CD14-positive monocyte (primary cell): ENCODE results near the gene SLC35B1. TPM values are rescaled to one million over a fixed set of nuclear protein-coding genes. Genes with fewer than 3 reads are reported as not detected.

Source experiments
- DNase-seq, 3 donors: peaks; one replicate each; pipeline ENCODE4 v3.0.0-alpha.2; 2011 to 2022
- H2AFZ ChIP-seq: 2 replicates; pipeline ENCODE4 v1.6.0; 2012; ENCODE audit warnings: mild to moderate bottlenecking, low read depth, low read length, inconsistent platforms; ENCODE audit not compliant: insufficient read depth, poor library complexity, severe bottlenecking
- H3K27ac ChIP-seq, 2 donors: 1 replicate in 1 of 2; 2 replicates in 1 of 2; pipeline ENCODE4 v1.5.1; 2012 to 2013; ENCODE audit warnings: low read length in 2 of 2, control low read depth in 1 of 2, inconsistent platforms in 1 of 2, low read depth in 1 of 2, mild to moderate bottlenecking in 1 of 2
- H3K27me3 ChIP-seq, 2 donors: one replicate each; pipeline versions ENCODE4 v1.6.0 to v1.6.1; 2011 to 2013; ENCODE audit warnings: low read length in 2 of 2; ENCODE audit not compliant: control insufficient read depth in 2 of 2, insufficient read depth in 2 of 2
- H3K36me3 ChIP-seq, 2 donors: replicated peaks in 1 of 2; 1 replicate in 1 of 2; 2 replicates in 1 of 2; pipeline versions ENCODE4 v1.5.1 to v1.6.1; 2012 to 2013; ENCODE audit warnings: low read length in 2 of 2, control low read depth in 1 of 2, inconsistent platforms in 1 of 2, mild to moderate bottlenecking in 1 of 2; ENCODE audit not compliant: insufficient read depth in 2 of 2, control insufficient read depth in 1 of 2
- H3K4me1 ChIP-seq, 2 donors: 1 replicate in 1 of 2; 2 replicates in 1 of 2; pipeline versions ENCODE4 v1.5.1 to v1.6.1; 2012 to 2013; ENCODE audit warnings: low read length in 2 of 2, control low read depth in 1 of 2, inconsistent platforms in 1 of 2, mild to moderate bottlenecking in 1 of 2, moderate library complexity in 1 of 2; ENCODE audit not compliant: insufficient read depth in 2 of 2, control insufficient read depth in 1 of 2
- H3K4me2 ChIP-seq: replicated peaks from 2 replicates; pipeline ENCODE3; 2012; ENCODE audit warnings: low read length, moderate library complexity, mild to moderate bottlenecking; ENCODE audit not compliant: poor library complexity, severe bottlenecking; ENCODE audit errors: extremely low read depth
- H3K4me3 ChIP-seq, 3 experiments: fragments of 200-600 bp in 1 of 3; sonication (generic) in 1 of 3; replicated peaks in 1 of 3; 1 replicate in 2 of 3; 2 replicates in 1 of 3; pipeline ENCODE4 v1.5.1; 2011 to 2013; ENCODE audit warnings: low read length in 3 of 3, mild to moderate bottlenecking in 3 of 3, control low read depth in 2 of 3, low read depth in 2 of 3, inconsistent platforms in 1 of 3, moderate library complexity in 1 of 3
- H3K79me2 ChIP-seq: 2 replicates; pipeline ENCODE4 v1.6.0; 2012; ENCODE audit warnings: mild to moderate bottlenecking, control low read depth, inconsistent platforms, low read length, moderate library complexity; ENCODE audit not compliant: insufficient read depth
- H3K9ac ChIP-seq: 2 replicates; pipeline ENCODE4 v1.6.0; 2017; ENCODE audit warnings: low read length, mild to moderate bottlenecking; ENCODE audit not compliant: insufficient read depth, poor library complexity, severe bottlenecking
- H3K9me3 ChIP-seq, 2 donors: replicated peaks in 1 of 2; 1 replicate in 1 of 2; 2 replicates in 1 of 2; pipeline versions ENCODE4 v1.5.1 to v1.6.1; 2012 to 2013; ENCODE audit warnings: low read length in 2 of 2, control low read depth in 1 of 2; ENCODE audit not compliant: control insufficient read depth in 1 of 2, insufficient read depth in 1 of 2
- H4K20me1 ChIP-seq: 2 replicates; pipeline ENCODE4 v1.6.0; 2012; ENCODE audit warnings: mild to moderate bottlenecking, low read length, control low read depth, moderate library complexity; ENCODE audit not compliant: insufficient read depth
- H3K27ac Mint-ChIP-seq, 7 donors: one replicate each; pipeline ENCODE4 v1.8.0; 2020; ENCODE audit warnings: mild to moderate bottlenecking in 7 of 7, mixed read lengths in 7 of 7, moderate library complexity in 6 of 7, inconsistent platforms in 2 of 7
- H3K27me3 Mint-ChIP-seq, 3 donors: one replicate each; pipeline ENCODE4 v1.8.0; 2021 to 2022; ENCODE audit warnings: low read depth in 3 of 3, mild to moderate bottlenecking in 3 of 3, mixed read lengths in 3 of 3, moderate library complexity in 3 of 3, inconsistent platforms in 1 of 3
- H3K36me3 Mint-ChIP-seq, 2 donors: one replicate each; pipeline ENCODE4 v1.8.0; 2020; ENCODE audit warnings: mixed read lengths in 2 of 2, inconsistent platforms in 1 of 2, mild to moderate bottlenecking in 1 of 2
- H3K4me1 Mint-ChIP-seq: one replicate; pipeline ENCODE4 v1.8.0; 2020; ENCODE audit warnings: mild to moderate bottlenecking, mixed read lengths
- H3K4me3 Mint-ChIP-seq, 2 donors: one replicate each; pipeline ENCODE4 v1.8.0; 2020; ENCODE audit warnings: mild to moderate bottlenecking in 2 of 2, mixed read lengths in 2 of 2, moderate library complexity in 1 of 2
- H3K9me3 Mint-ChIP-seq, 7 donors: one replicate each; pipeline ENCODE4 v1.8.0; 2020 to 2022; ENCODE audit warnings: mixed read lengths in 7 of 7, mild to moderate bottlenecking in 6 of 7, moderate library complexity in 6 of 7, inconsistent platforms in 2 of 7
- CTCF ChIP-seq: fragments of 200-600 bp; IDR thresholded peaks from one replicate; pipeline ENCODE4 v1.8.0; 2022; ENCODE audit warnings: antibody characterized with exemption, mild to moderate bottlenecking
- WGBS: methylation state at CpG from one replicate; pipeline ENCODE4 v1.1.5; 2013; ENCODE audit warnings: missing lambda C conversion rate; ENCODE audit not compliant: insufficient coverage; 5-methylcytosine and 5-hydroxymethylcytosine counted together
- intact Hi-C, 2 donors: fragments of 100-400 bp; cut with micrococcal nuclease; formaldehyde crosslinking; loops; one replicate each; pipeline versions ENCODE4 v1.15.0 to v1.15.1; 2023
- polyA plus RNA-seq, 3 donors: library from polyadenylated mRNA; depleted of rRNA in 1 of 3; unstranded in 2 of 3; stranded (reverse) in 1 of 3; fragments of 300-500 nt in 2 of 3; fragments of >200 nt in 1 of 3; fragmentation: Illumina TruSeq in 2 of 3; gene quantifications; 1 replicate in 2 of 3; 2 replicates in 1 of 3; pipeline ENCODE4 v1.2.3, GENCODE V29; 2012 to 2021

The SLC35B1 gene
- polyA plus RNA-seq, 3 donors, result 56.0 to 61.0 (median 58.8) TPM

DNA sequence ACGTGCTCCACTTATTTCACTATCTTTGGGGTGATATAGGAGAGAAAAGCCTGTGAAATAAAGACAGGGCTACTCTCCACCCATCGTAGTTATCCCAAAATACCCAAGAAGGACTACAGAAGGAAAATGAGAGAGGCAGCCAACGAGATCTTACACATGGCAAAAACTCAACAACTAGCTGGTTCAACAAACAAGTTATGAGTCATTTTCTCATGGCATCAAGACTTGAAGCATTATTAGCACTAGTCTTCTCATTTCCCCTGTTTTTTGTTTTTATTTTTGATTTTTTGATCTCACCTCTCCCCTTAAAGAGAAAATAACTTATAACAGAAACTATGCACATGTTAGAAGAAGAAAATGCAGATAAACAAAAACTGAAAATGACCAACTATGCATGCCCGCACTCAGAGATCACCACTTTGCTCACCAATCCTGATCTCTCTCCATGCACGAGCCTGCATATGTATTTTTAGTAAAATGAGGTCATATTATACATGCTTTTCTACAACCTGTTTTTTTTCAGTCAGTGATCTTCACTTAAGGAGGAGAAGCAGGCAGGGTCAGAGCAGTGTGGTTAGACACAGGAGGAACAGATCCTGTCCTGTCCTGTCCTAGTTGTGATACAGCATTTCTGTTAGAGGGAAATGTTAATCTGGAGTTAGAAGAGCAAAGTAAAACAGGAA, 33.4 kb upstream of the SLC35B1 start:
- Histone ChIP-seq H3K27me3 (no peaks in the 10 kb centered on the region), H3K36me3 (no peaks in the 10 kb centered on the region), H4K20me1 (no peaks in the 10 kb centered on the region), H3K4me3 (peak overlapping the region in 2 of 3 experiments; percentile 42 to 60), H3K4me2 (peak overlapping the region; percentile 75), H3K9ac (peak overlapping the region; percentile 68), H3K27ac (peak overlapping the region; percentile 94 to 98), H3K79me2 (peaks cover 70% of the 10 kb centered on the region), H3K9me3 (no peaks in the 10 kb centered on the region), H2AFZ (peak overlapping the region; percentile 15), H3K4me1 (peaks cover 90 to 94% of the 10 kb centered on the region in 2 donors)
- peak in 2 of 3 donors; percentile 43 to 50 for DNase-seq
- H3K9me3 Mint-ChIP-seq, result peaks cover 0 to 2% (median 0%) of the 10 kb centered on the region in 7 donors
- H3K27me3 Mint-ChIP-seq, result peaks cover 0 to 3% (median 2%) of the 10 kb centered on the region in 3 donors
- no peak for TF ChIP-seq CTCF
- intact Hi-C loops, result loop anchor here in 1 of 2 donors (5.0 kb wide), 1 partner anchor 34 kb away; the partner anchor contains the start of gene SLC35B1
- H3K4me1 Mint-ChIP-seq, result peaks cover 87% of the 10 kb centered on the region
- peak overlapping the region; percentile 98 to 100 (median 99) for H3K27ac Mint-ChIP-seq
- H3K4me3 Mint-ChIP-seq, result peak overlapping the region; percentile 66 to 90
- peaks cover 2 to 19% of the 10 kb centered on the region in 2 donors for H3K36me3 Mint-ChIP-seq
- no CpG with 5 or more reads among the region's 5 CpGs for WGBS

DNA sequence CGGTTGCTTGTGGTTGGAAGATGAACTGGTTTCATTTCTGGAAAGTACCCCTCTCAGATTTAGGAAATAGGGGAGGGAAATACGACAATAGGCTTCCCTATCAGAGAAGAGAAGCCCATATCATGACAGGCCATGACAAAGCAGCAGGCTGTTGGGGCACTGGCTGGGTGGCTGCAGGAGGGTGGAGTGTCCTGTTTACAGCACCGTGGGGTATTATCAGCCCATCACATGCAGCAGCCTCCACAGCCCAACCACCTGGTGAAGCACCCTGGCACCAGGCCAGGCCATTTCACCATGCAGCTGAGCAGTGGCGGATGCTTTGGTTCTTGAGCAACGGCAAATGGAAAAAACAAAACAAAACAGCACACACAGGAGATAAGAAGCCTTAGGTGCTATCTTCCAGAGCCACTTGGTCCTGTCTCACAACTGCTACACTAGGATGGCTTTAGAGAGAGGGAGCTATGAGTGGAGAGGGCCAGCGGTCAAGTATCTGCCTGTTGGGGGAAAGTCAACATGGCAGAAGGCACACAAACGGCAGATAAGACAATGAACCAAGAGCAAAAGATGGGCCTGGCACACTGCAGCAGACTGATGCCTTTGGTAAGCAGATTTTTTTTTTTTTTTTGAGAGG, 32.0 kb upstream of the SLC35B1 start:
- peak overlapping the region; percentile 29 to 60 (median 38) for H3K4me3 ChIP-seq
- WGBS, result 0% methylated on average over 3 of the region's 7 CpGs
- H3K36me3 ChIP-seq, result no peaks in the 10 kb centered on the region
- H3K4me2 ChIP-seq, result peak overlapping the region; percentile 75
- Mint-ChIP-seq H3K4me1 (peaks cover 84% of the 10 kb centered on the region), H3K9me3 (no peaks in the 10 kb centered on the region), H3K27ac (peak overlapping the region; percentile 98 to 100 (median 99)), H3K36me3 (peaks cover 0 to 8% of the 10 kb centered on the region in 2 donors), H3K4me3 (peak overlapping the region; percentile 77 to 90), H3K27me3 (peaks cover 0 to 3% (median 2%) of the 10 kb centered on the region in 3 donors)
- H3K9me3 ChIP-seq, result no peaks in the 10 kb centered on the region
- TF ChIP-seq CTCF, result no peak
- peak overlapping the region; percentile 66 for H2AFZ ChIP-seq
- intact Hi-C loops, result loop anchor here in 1 of 2 donors (2.0 to 5.0 kb wide), 2 partner anchors 25 to 32 kb away; partner anchors contain the start of genes FAM117A and SLC35B1
- DNase-seq, result peak; percentile 81 to 90 (median 89)
- peak overlapping the region; percentile 94 to 98 for H3K27ac ChIP-seq
- H3K27me3 ChIP-seq, result no peaks in the 10 kb centered on the region
- H3K79me2 ChIP-seq, result peaks cover 70% of the 10 kb centered on the region
- H3K4me1 ChIP-seq, result peaks cover 90 to 95% of the 10 kb centered on the region in 2 donors
- no peaks in the 10 kb centered on the region for H4K20me1 ChIP-seq
- H3K9ac ChIP-seq, result peak overlapping the region; percentile 68
